CD4-positive, CD25-positive, alpha-beta regulatory T cell (primary cell): ENCODE results near the gene SERP2. TPM values are rescaled to one million over a fixed set of nuclear protein-coding genes. Genes with fewer than 3 reads are reported as not detected.
A peak's percentile ranks its signal among the peaks of the same experiment; 100 is the strongest.

Experiments used
- ATAC-seq, 2 donors: fragments of 150-1000 bp; cut with Tn5 transposase; one replicate each; pipeline ENCODE4 v1.10.0; 2021; ENCODE audit warnings: low read depth in 2 of 2, moderate number of reproducible peaks in 2 of 2, moderate library complexity in 1 of 2
- DNase-seq, 3 donors: peaks; one replicate each; pipeline versions ENCODE4 v3.0.0 to v3.0.0-alpha.2; 2012 to 2022; ENCODE audit warnings: mixed read lengths in 1 of 3
- H3K27ac ChIP-seq: one replicate; pipeline ENCODE4 v1.7.0; 2013; ENCODE audit warnings: mild to moderate bottlenecking, low read length; ENCODE audit not compliant: insufficient read depth, poor library complexity, severe bottlenecking
- H3K27me3 ChIP-seq: one replicate; pipeline ENCODE4 v1.7.0; 2013; ENCODE audit warnings: low read length; ENCODE audit not compliant: control insufficient read depth, insufficient read depth
- H3K36me3 ChIP-seq: one replicate; pipeline ENCODE4 v1.7.0; 2013; ENCODE audit warnings: mild to moderate bottlenecking, low read length, moderate library complexity; ENCODE audit not compliant: control insufficient read depth, insufficient read depth
- H3K4me1 ChIP-seq: 2 replicates; pipeline ENCODE4 v1.7.0; 2013; ENCODE audit warnings: mild to moderate bottlenecking, low read length; ENCODE audit not compliant: insufficient read depth, control insufficient read depth, poor library complexity, severe bottlenecking
- H3K4me3 ChIP-seq: one replicate; pipeline ENCODE4 v1.7.0; 2013; ENCODE audit warnings: low read depth, mild to moderate bottlenecking, low read length, moderate library complexity
- H3K9me3 ChIP-seq, 2 experiments: 1 replicate in 1 of 2; 2 replicates in 1 of 2; pipeline ENCODE4 v1.7.0; 2013; ENCODE audit warnings: low read length in 2 of 2, mild to moderate bottlenecking in 1 of 2, moderate library complexity in 1 of 2; ENCODE audit not compliant: control insufficient read depth in 2 of 2
- H3K27ac Mint-ChIP-seq, 3 donors: one replicate each; pipeline ENCODE4 v1.8.0; 2020 to 2022; ENCODE audit warnings: mild to moderate bottlenecking in 3 of 3, mixed read lengths in 3 of 3, moderate library complexity in 2 of 3
- H3K27me3 Mint-ChIP-seq: one replicate; pipeline ENCODE4 v1.8.0; 2022; ENCODE audit warnings: mild to moderate bottlenecking, mixed read lengths
- H3K36me3 Mint-ChIP-seq: one replicate; pipeline ENCODE4 v1.8.0; 2020; ENCODE audit warnings: mixed read lengths
- H3K4me1 Mint-ChIP-seq, 4 donors: one replicate each; pipeline ENCODE4 v1.8.0; 2020 to 2022; ENCODE audit warnings: mixed read lengths in 4 of 4, mild to moderate bottlenecking in 1 of 4
- H3K4me3 Mint-ChIP-seq, 4 donors: one replicate each; pipeline ENCODE4 v1.8.0; 2020 to 2022; ENCODE audit warnings: mild to moderate bottlenecking in 4 of 4, mixed read lengths in 4 of 4, moderate library complexity in 3 of 4
- H3K9me3 Mint-ChIP-seq, 7 donors: one replicate each; pipeline ENCODE4 v1.8.0; 2020 to 2022; ENCODE audit warnings: mixed read lengths in 7 of 7, mild to moderate bottlenecking in 3 of 7, moderate library complexity in 2 of 7
- polyA plus RNA-seq, 4 donors: library from polyadenylated mRNA; unstranded; fragments of 300-500 nt; fragmentation: Illumina TruSeq; gene quantifications; one replicate each; pipeline ENCODE4 v1.2.3, GENCODE V29; 2021
- total RNA-seq: library from RNA; stranded (reverse); gene quantifications from one replicate; pipeline ENCODE4 v1.2.3, GENCODE V29; 2022

SERP2 gene
- total and polyA plus RNA-seq, 5 donors from 2014 or later = 0.48 to 2.0 (median 0.52) TPM; not detected in 2

DNA sequence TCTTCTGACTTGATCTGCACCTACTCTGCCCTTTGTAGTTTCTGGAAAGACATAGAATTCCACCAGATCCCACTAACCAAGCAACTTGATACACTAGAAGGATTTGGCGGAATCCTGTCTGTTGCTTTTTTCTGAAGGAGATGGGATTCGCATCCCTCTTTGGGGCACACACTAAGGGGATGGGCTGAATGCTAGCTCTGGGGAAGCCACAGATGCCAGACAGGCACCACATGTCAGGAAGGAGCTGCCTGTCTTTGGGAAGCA, 52.1 kb downstream of the SERP2 start:
- H3K36me3 ChIP-seq = no peaks in the 10 kb centered on the region
- no peak overlapping the region for H3K27ac ChIP-seq
- ATAC-seq (no peak), DNase-seq (no peak)
- no peaks in the 10 kb centered on the region for H3K4me1 ChIP-seq
- Mint-ChIP-seq H3K9me3 (no peaks in the 10 kb centered on the region), H3K36me3 (no peaks in the 10 kb centered on the region), H3K27me3 (peaks cover 18% of the 10 kb centered on the region), H3K27ac (no peak overlapping the region), H3K4me1 (no peaks in the 10 kb centered on the region), H3K4me3 (no peak overlapping the region)
- H3K9me3 ChIP-seq = no peaks in the 10 kb centered on the region
- H3K4me3 ChIP-seq = no peak overlapping the region
- H3K27me3 ChIP-seq = peaks cover 2% of the 10 kb centered on the region

DNA sequence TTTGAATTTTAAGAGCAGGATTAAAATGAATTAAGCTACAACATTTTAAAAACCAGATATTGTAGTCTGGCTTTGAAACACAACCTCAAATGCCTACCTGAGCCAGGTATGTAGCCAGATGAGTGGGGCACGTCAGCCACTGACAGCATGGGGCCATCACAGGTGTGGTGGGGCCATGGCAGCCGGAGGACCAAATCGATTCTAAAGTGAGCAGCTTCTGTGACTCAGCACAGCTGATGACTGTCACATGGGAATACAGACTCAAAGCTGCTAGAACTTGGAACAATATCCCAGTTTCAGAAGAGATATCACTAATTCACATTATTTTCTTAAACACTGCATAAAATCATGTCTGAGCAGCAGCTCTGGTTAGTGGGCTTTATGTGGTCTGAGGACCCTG, 52.8 kb downstream of the SERP2 start:
- no peaks in the 10 kb centered on the region for H3K36me3 Mint-ChIP-seq
- no peak overlapping the region for H3K27ac Mint-ChIP-seq
- DNase-seq = no peak
- Histone ChIP-seq H3K4me3 (no peak overlapping the region), H3K27me3 (peaks cover 2% of the 10 kb centered on the region), H3K9me3 (no peaks in the 10 kb centered on the region), H3K27ac (no peak overlapping the region), H3K36me3 (no peaks in the 10 kb centered on the region), H3K4me1 (no peaks in the 10 kb centered on the region)
- H3K4me3 Mint-ChIP-seq = no peak overlapping the region
- H3K27me3 Mint-ChIP-seq = peaks cover 18% of the 10 kb centered on the region
- H3K9me3 Mint-ChIP-seq = no peaks in the 10 kb centered on the region
- no peak for ATAC-seq
- no peaks in the 10 kb centered on the region for H3K4me1 Mint-ChIP-seq

DNA sequence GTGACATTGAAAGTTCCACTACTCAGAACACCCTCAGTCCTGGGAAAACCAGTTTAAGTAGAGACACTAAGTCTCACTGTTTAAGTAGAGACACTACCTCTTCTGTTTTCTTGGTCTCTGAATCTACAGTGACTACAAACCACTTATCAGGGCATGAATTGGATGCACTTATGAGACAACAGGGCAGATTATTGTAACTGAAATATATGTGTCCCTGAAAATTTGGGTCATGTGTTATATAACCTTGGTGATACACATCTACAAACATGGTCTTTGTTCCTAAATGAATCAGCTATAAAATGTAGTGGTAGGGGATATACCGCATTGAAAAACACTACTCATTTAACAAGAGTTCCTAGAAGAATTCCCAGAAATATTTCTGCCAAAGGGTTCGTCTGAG, 55.7 kb downstream of the SERP2 start:
- Histone ChIP-seq H3K27me3 (no peaks in the 10 kb centered on the region), H3K9me3 (no peaks in the 10 kb centered on the region), H3K27ac (no peak overlapping the region), H3K4me1 (no peaks in the 10 kb centered on the region), H3K36me3 (no peaks in the 10 kb centered on the region), H3K4me3 (no peak overlapping the region)
- Mint-ChIP-seq H3K4me3 (no peak overlapping the region), H3K36me3 (peaks cover 8% of the 10 kb centered on the region), H3K27ac (no peak overlapping the region), H3K27me3 (peaks cover 10% of the 10 kb centered on the region), H3K4me1 (peaks cover 0 to 5% (median under 1%) of the 10 kb centered on the region in 4 donors), H3K9me3 (no peaks in the 10 kb centered on the region)
- ATAC-seq = no peak
- no peak for DNase-seq

DNA sequence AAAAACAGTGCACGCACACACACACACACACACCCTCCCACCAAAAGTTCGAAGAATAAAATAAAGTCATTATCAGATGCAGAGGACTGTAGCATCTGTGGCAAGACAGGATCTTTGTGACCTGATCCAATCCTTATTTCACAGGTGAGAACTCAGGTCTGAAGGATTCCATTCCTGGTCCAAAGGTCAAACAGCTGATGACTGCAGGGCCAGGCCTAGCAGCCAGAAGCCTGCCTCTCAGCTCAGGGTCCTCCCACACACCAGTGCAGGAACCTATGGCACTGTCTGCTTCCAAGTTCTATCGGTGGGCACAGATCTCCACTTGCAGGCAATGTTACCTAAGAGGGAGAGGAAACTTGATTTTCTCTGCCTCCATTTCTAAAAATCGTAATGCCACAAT, 57.5 kb downstream of the SERP2 start:
- no peak for ATAC-seq
- Mint-ChIP-seq H3K4me1 (peaks cover 6 to 14% (median 13%) of the 10 kb centered on the region in 4 donors), H3K9me3 (no peaks in the 10 kb centered on the region), H3K4me3 (no peak overlapping the region), H3K36me3 (peaks cover 8% of the 10 kb centered on the region), H3K27ac (no peak overlapping the region), H3K27me3 (peaks cover 17% of the 10 kb centered on the region)
- Histone ChIP-seq H3K36me3 (no peaks in the 10 kb centered on the region), H3K27me3 (peaks cover 5% of the 10 kb centered on the region), H3K27ac (no peak overlapping the region), H3K4me1 (peaks cover 15% of the 10 kb centered on the region), H3K4me3 (no peak overlapping the region), H3K9me3 (no peaks in the 10 kb centered on the region)
- DNase-seq = no peak

DNA sequence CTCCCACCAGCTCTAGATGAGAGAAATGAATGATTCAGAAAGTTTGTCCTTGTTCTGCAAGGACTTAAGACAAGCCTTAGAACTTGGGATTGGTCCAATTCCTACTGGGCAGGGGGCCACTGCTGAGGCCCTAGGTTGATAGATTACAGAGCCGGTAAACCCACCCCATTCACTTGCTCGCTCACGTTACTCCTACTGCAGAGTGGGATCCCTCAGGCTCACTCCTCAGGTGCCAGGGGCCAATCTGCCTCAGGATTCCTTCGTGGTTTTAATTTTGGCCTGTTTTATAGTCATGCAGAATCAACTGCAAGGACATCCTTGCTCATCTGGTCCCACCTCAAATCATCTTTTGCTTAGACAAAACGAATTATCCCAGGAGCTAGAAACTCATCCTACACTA, 59.0 kb downstream of the SERP2 start:
- ATAC-seq = no peak
- Histone ChIP-seq H3K27me3 (peaks cover 14% of the 10 kb centered on the region), H3K9me3 (no peaks in the 10 kb centered on the region), H3K4me1 (peaks cover 30% of the 10 kb centered on the region), H3K27ac (no peak overlapping the region), H3K4me3 (no peak overlapping the region), H3K36me3 (no peaks in the 10 kb centered on the region)
- peak overlapping the region in 1 of 3 donors; percentile 26 for H3K27ac Mint-ChIP-seq
- H3K4me3 Mint-ChIP-seq = no peak overlapping the region
- H3K27me3 Mint-ChIP-seq = peaks cover 26% of the 10 kb centered on the region
- DNase-seq = no peak
- H3K9me3 Mint-ChIP-seq = no peaks in the 10 kb centered on the region
- H3K36me3 Mint-ChIP-seq = peaks cover 8% of the 10 kb centered on the region
- H3K4me1 Mint-ChIP-seq = peaks cover 12 to 27% (median 23%) of the 10 kb centered on the region in 4 donors

DNA sequence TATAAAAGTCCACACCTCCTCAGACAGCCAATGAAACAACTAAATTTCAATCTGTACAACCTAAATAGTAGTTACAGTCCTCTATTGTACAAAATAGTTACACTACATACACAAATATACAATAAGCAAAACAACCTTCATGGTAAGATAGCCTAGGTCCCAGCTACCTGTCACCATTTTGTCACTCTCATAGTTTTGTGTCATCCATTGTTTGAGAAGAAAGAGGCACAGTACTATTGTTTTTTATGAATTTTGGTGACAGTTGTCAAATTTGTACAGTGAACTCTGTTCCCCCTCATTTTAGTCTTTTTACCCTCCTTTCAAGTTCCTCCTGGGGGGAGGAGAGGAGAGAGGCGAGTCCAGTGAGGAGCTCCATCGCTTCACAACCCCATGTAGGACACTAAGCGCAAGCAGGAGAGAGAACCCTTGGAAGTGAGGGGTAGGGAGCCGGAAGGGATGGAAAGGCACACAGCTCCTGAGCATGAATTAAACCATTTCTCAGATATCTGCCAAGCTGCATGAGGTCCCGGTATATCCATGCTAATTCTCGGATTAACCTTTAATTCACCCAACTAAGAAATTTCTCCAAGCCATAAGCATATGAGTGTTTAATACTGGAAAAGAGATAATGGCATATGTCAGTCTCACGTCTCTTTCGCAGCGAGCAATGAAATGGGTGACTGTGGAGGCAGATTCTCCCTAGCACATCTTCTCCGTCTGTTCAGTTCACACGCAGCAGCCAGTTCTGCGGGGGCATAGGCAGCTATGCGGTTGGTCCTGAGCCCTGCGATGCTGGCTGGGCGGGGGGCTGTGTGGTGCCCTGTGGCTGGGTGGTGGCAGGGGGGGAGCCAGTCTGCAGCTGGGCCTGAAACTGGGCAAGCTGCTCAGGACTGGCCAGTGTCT, 60.5 kb downstream of the SERP2 start:
- no peaks in the 10 kb centered on the region for H3K36me3 ChIP-seq
- H3K4me3 Mint-ChIP-seq = peak overlapping the region; percentile 28 to 77 (median 54)
- H3K36me3 Mint-ChIP-seq = peaks cover 8% of the 10 kb centered on the region
- H3K9me3 ChIP-seq = no peaks in the 10 kb centered on the region
- no peak for DNase-seq
- peaks cover 34% of the 10 kb centered on the region for H3K27me3 Mint-ChIP-seq
- H3K27me3 ChIP-seq = peaks cover 16% of the 10 kb centered on the region
- H3K27ac ChIP-seq = no peak overlapping the region
- no peaks in the 10 kb centered on the region for H3K9me3 Mint-ChIP-seq
- no peak overlapping the region for H3K27ac Mint-ChIP-seq
- H3K4me1 ChIP-seq = peaks cover 33% of the 10 kb centered on the region
- no peak for ATAC-seq
- H3K4me3 ChIP-seq = peak overlapping the region; percentile 64
- H3K4me1 Mint-ChIP-seq = peaks cover 12 to 33% (median 27%) of the 10 kb centered on the region in 4 donors

DNA sequence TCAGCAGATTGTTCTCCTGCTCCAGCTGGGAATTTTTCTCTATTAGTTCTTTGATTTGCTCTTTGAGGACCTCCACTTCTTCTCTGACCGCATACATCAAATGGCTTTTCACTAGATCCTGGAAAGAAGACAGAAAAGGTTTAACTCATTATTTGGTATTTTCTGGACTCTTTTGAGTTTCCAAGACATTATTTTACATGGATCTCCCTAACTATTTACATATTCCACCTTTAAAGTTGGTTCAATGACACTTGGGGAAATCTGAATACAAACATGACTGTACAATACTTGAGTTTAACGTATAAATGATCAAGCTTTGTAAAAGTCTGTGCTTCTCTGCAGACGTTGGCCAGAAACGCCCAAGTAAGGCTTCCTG, 61.1 kb downstream of the SERP2 start:
- H3K36me3 ChIP-seq = no peaks in the 10 kb centered on the region
- no peak for ATAC-seq

More for the DNA sequence above, 61.1 kb downstream of the SERP2 start:
- Histone ChIP-seq H3K4me1 (peaks cover 33% of the 10 kb centered on the region), H3K27me3 (peaks cover 16% of the 10 kb centered on the region), H3K4me3 (peak overlapping the region; percentile 64), H3K27ac (no peak overlapping the region), H3K9me3 (no peaks in the 10 kb centered on the region)
- H3K27me3 Mint-ChIP-seq = peaks cover 34% of the 10 kb centered on the region
- H3K4me3 Mint-ChIP-seq = peak overlapping the region in 3 of 4 donors; percentile 57 to 87 (median 84)
- H3K36me3 Mint-ChIP-seq = peaks cover 8% of the 10 kb centered on the region
- no peaks in the 10 kb centered on the region for H3K9me3 Mint-ChIP-seq
- H3K27ac Mint-ChIP-seq = peak overlapping the region in 1 of 3 donors; percentile 79
- DNase-seq = no peak
- peaks cover 12 to 33% (median 27%) of the 10 kb centered on the region in 4 donors for H3K4me1 Mint-ChIP-seq
